ENCODE data around the gene LRP1B. TPM values are rescaled to one million over a fixed set of nuclear protein-coding genes. Genes with fewer than 3 reads are reported as not detected.

Gene LRP1B
- total RNA-seq, 1 donor from 2014 or later = 0.12 TPM

- no peak for DNase-seq (ENCODE audit: low read depth)
- no peak overlapping the region for H3K4me3 ChIP-seq (ENCODE audit: low read depth, low read length)
- TF ChIP-seq CTCF (conservative IDR thresholded peaks at IDR 0.05; ENCODE audit: low read depth, low read length) = no peak
Observed at GRCh38 chr2:141899740-141900139, 231.1 kb downstream of the LRP1B start.

GRCh38 chr2:141889788-141890187 is 241.0 kb downstream of the LRP1B start:
- no peak for DNase-seq (ENCODE audit: low read depth)
- no peak for TF ChIP-seq CTCF (conservative IDR thresholded peaks at IDR 0.05; ENCODE audit: low read depth, low read length)
- H3K4me3 ChIP-seq (ENCODE audit: low read depth, low read length) = no peak overlapping the region

- TF ChIP-seq CTCF (conservative IDR thresholded peaks at IDR 0.05; ENCODE audit: low read depth, low read length) = no peak
- DNase-seq (ENCODE audit: low read depth) = no peak
- H3K4me3 ChIP-seq (ENCODE audit: low read depth, low read length) = no peak overlapping the region
Observed at GRCh38 chr2:141888987-141889555, 241.7 kb downstream of the LRP1B start.

DNA sequence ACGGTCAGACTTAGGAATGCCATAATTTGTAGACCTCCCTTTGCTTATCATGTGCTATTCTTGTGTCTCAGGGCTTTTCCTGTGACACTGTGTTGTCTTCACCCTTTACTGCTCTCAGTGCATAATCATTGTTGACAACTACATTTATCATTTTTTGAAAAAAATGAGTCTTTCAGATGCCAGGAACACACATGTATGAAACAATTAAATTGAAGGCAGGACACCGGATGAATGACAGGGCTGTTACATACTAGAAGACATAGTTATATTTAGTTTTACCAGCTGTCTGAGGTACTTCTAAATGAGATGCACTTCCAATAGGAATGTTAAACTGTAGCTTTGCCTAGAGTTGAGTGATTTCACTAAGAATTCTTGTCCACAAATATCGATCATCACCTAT is 243.5 kb downstream of the LRP1B start:
- no peak overlapping the region for H3K4me3 ChIP-seq (ENCODE audit: low read depth, low read length)
- no peak for TF ChIP-seq CTCF (conservative IDR thresholded peaks at IDR 0.05; ENCODE audit: low read depth, low read length)
- no peak for DNase-seq (ENCODE audit: low read depth)

- no peak overlapping the region for H3K4me3 ChIP-seq (ENCODE audit: low read depth, low read length)
- no peak for TF ChIP-seq CTCF (conservative IDR thresholded peaks at IDR 0.05; ENCODE audit: low read depth, low read length)
- no peak for DNase-seq (ENCODE audit: low read depth)
Observed at GRCh38 chr2:141878016-141878415, 252.8 kb downstream of the LRP1B start.

- TF ChIP-seq CTCF (conservative IDR thresholded peaks at IDR 0.05; ENCODE audit: low read depth, low read length) = no peak
- no peak overlapping the region for H3K4me3 ChIP-seq (ENCODE audit: low read depth, low read length)
- DNase-seq (ENCODE audit: low read depth) = no peak
Observed at GRCh38 chr2:141871913-141872634, 258.7 kb downstream of the LRP1B start.

DNA sequence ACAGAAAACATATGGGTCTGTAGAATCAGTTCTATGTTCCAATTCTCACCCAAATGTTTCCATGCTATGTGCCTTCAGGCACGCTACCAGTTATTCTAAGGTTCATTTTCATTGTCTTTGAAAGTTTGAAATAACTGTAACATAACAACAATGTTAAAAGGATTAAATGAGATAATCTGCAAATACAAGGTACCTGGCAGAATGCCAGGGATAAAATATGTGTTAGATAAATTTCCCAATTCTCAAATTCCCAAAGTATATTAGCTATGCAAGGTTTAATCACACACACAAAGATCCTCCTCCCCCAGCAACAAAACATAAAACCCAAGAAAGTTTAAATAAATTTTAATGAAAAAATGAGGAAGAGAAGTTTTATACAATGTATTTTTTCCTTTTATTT is 261.2 kb downstream of the LRP1B start:
- no peak for DNase-seq (ENCODE audit: low read depth)
- TF ChIP-seq CTCF (conservative IDR thresholded peaks at IDR 0.05; ENCODE audit: low read depth, low read length) = no peak
- no peak overlapping the region for H3K4me3 ChIP-seq (ENCODE audit: low read depth, low read length)

Measured in epithelial cell of proximal tubule (primary cell).